Measurements from ENCODE around the gene TRHDE.

- no peak for TF ChIP-seq POLR2A (IDR thresholded peaks at IDR 0.05)
- TF ChIP-seq CTCF (IDR thresholded peaks at IDR 0.05) = no peak
- no peak for TF ChIP-seq POLR2AphosphoS5 (IDR thresholded peaks at IDR 0.05)
These were observed 298.4 kb downstream of the TRHDE start for GRCh38 chr12:72570601-72571000.

All from sigmoid colon (tissue), 4 donors.